MM.1S (cell line): ENCODE data around the gene PTH1R.

Experiments
- CTCF ChIP-seq: fragments of 300-600 bp; sonication (generic); IDR thresholded peaks from 2 replicates; pipeline ENCODE4 v1.5.1; 2016; ENCODE audit warnings: antibody characterized with exemption, low read length, mixed read lengths
- EZH2 ChIP-seq: fragments of 300-600 bp; sonication (generic); optimal IDR thresholded peaks from 2 replicates; pipeline ENCODE3; 2017; ENCODE audit warnings: low read depth, mild to moderate bottlenecking, antibody characterized with exemption, low read length, mixed read lengths
- EZH2phosphoT487 ChIP-seq: fragments of 300-600 bp; sonication (generic); IDR thresholded peaks from 2 replicates; pipeline ENCODE4 v1.6.1; 2018; ENCODE audit warnings: antibody characterized with exemption, low read length

GRCh38 chr3:46883830-46884185, 6.3 kb downstream of the PTH1R start:
- TF ChIP-seq CTCF (no peak), EZH2 (peak; percentile 36), EZH2phosphoT487 (no peak)
